A673 (cell line): ENCODE measurements around the gene GOLGB1. TPM values are rescaled to one million over a fixed set of nuclear protein-coding genes. Genes with fewer than 3 reads are reported as not detected.

Source experiments
- BruUV-seq: library from RNA; stranded (reverse); fragments of 400-500 nt; replicated peaks from 2 replicates; lab custom pipeline; 2021; lab: Mats Ljungman, UMichigan
- CTCF ChIA-PET: fragments of 300-600 bp; sonication (Branson Sonifier 250); formaldehyde crosslinking; loops from one replicate; lab custom pipeline; 2022; ENCODE audit warnings: antibody characterized with exemption; lab: Charles Lee
- POLR2A ChIA-PET: fragments of 300-600 bp; sonication (Branson Sonifier 250); formaldehyde crosslinking; loops from one replicate; lab custom pipeline; 2022; ENCODE audit warnings: antibody characterized with exemption; ENCODE audit not compliant: low non-redundant PET; lab: Charles Lee
- DNase-seq: peaks from one replicate; pipeline ENCODE4 v3.0.0-alpha.2; 2015; ENCODE audit warnings: low spot score
- H3K27ac ChIP-seq: fragments of 200-600 bp; sonication (generic); 2 replicates; pipeline ENCODE4 v1.5.1; 2016; ENCODE audit warnings: mixed run types, low read depth, mild to moderate bottlenecking, mixed read lengths, antibody characterized with exemption, low read length; ENCODE audit not compliant: poor library complexity, severe bottlenecking
- H3K27me3 ChIP-seq: fragments of 200-600 bp; sonication (generic); replicated peaks from 2 replicates; pipeline ENCODE4 v1.6.1; 2017; ENCODE audit warnings: mixed run types, low read depth, mild to moderate bottlenecking, mixed read lengths, antibody characterized with exemption, low read length; ENCODE audit not compliant: insufficient read depth, poor library complexity
- H3K36me3 ChIP-seq: fragments of 200-600 bp; sonication (generic); 2 replicates; pipeline ENCODE4 v1.6.1; 2016; ENCODE audit warnings: mixed run types, mild to moderate bottlenecking, mixed read lengths, antibody characterized with exemption, low read length; ENCODE audit not compliant: insufficient read depth, poor library complexity, severe bottlenecking
- H3K4me1 ChIP-seq: fragments of 200-600 bp; sonication (generic); 2 replicates; pipeline ENCODE4 v1.6.1; 2017; ENCODE audit warnings: mixed run types, mild to moderate bottlenecking, mixed read lengths, antibody characterized with exemption, low read length; ENCODE audit not compliant: insufficient read depth, poor library complexity, severe bottlenecking
- H3K4me3 ChIP-seq: fragments of 200-600 bp; sonication (generic); 2 replicates; pipeline ENCODE4 v1.5.1; 2016; ENCODE audit warnings: low read depth, mixed run types, mild to moderate bottlenecking, mixed read lengths, low read length; ENCODE audit not compliant: poor library complexity, severe bottlenecking
- H3K9me3 ChIP-seq: fragments of 200-600 bp; sonication (generic); 2 replicates; pipeline ENCODE4 v1.6.1; 2016; ENCODE audit warnings: mixed run types, low read depth, mild to moderate bottlenecking, mixed read lengths, antibody characterized with exemption, low read length; ENCODE audit not compliant: poor library complexity, severe bottlenecking
- CTCF ChIP-seq: fragments of 300-800, 200-600 bp; sonication (generic); conservative IDR thresholded peaks from 2 replicates; pipeline ENCODE4 v1.5.1; 2017; ENCODE audit warnings: low read depth, mild to moderate bottlenecking, antibody characterized with exemption, low read length, moderate library complexity, mixed read lengths
- EZH2 ChIP-seq: fragments of 200-600 bp; sonication (generic); IDR thresholded peaks from 2 replicates; pipeline ENCODE4 v1.6.1; 2017; ENCODE audit warnings: borderline replicate concordance, low read depth, mild to moderate bottlenecking, mixed read lengths, antibody characterized with exemption, low read length; ENCODE audit not compliant: poor library complexity, severe bottlenecking
- intact Hi-C: fragments of 100-400 bp; cut with micrococcal nuclease; formaldehyde crosslinking; loops from one replicate; pipeline ENCODE4 v1.10.0; 2022; ENCODE audit not compliant: unreplicated experiment
- total RNA-seq: library from RNA; stranded (reverse); gene quantifications from 2 replicates; pipeline ENCODE4 v1.2.3, GENCODE V29; 2021

Gene GOLGB1
- total RNA-seq, 1 experiment from 2014 or later, result 19.9 TPM

GRCh38 chr3:121621491-121621890, 128.1 kb downstream of the GOLGB1 start:
- no peak overlapping the region for H3K27ac ChIP-seq
- H3K4me1 ChIP-seq, result no peaks in the 10 kb centered on the region
- TF ChIP-seq EZH2 (no peak), CTCF (no peak)
- no peaks in the 10 kb centered on the region for H3K9me3 ChIP-seq
- no peak for DNase-seq
- POLR2A ChIA-PET, result no interaction called here
- CTCF ChIA-PET, result no interaction called here
- intact Hi-C loops, result no loop called here
- no peaks in the 10 kb centered on the region for H3K27me3 ChIP-seq
- H3K36me3 ChIP-seq, result no peaks in the 10 kb centered on the region
- no TSS peak for BruUV-seq
- no peak overlapping the region for H3K4me3 ChIP-seq

DNA sequence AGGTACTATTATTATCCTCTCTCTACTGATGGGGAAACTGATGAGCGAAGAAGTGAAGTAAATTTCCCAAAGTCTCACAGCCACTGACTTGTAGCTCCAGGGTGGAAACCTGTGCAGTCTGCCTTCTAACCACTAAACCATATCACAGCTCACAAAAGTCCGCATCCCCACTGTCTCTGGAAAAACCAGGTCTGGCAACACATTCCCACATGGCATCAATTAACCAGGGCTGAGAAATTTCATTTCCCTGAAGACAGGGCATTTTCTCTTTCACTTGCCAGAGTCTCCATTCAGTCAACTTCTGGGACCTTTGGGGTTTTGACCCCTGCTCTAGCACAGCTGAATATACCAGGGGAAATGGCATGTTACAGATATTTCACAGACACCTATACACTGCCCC, 129.8 kb downstream of the GOLGB1 start:
- DNase-seq, result no peak
- POLR2A ChIA-PET, result no interaction called here
- no peaks in the 10 kb centered on the region for H3K36me3 ChIP-seq
- TF ChIP-seq EZH2 (no peak), CTCF (no peak)
- H3K4me3 ChIP-seq, result no peak overlapping the region
- H3K9me3 ChIP-seq, result no peaks in the 10 kb centered on the region
- intact Hi-C loops, result no loop called here
- CTCF ChIA-PET, result no interaction called here
- BruUV-seq, result no TSS peak
- H3K27ac ChIP-seq, result no peak overlapping the region
- H3K27me3 ChIP-seq, result no peaks in the 10 kb centered on the region
- H3K4me1 ChIP-seq, result no peaks in the 10 kb centered on the region

Other genes starting within 250 kb of the GOLGB1 start
- 20.3 and 22.9 TPM in 2 replicates for gene POLQ, start 203.8 kb downstream of the GOLGB1 start, total RNA-seq
- gene ARGFX, start 181.8 kb downstream of the GOLGB1 start, total RNA-seq, result not detected in 2 replicates
- not detected in 2 replicates for gene FBXO40, start 156.4 kb downstream of the GOLGB1 start, total RNA-seq
- gene HCLS1, start 88.8 kb downstream of the GOLGB1 start, total RNA-seq, result 92.4 and 96.9 TPM in 2 replicates
- 44.0 and 49.5 TPM in 2 replicates for gene IQCB1, start 85.3 kb upstream of the GOLGB1 start, total RNA-seq
- gene EAF2, start 85.5 kb upstream of the GOLGB1 start, total RNA-seq, result 12.4 and 13.1 TPM in 2 replicates
- 18.2 and 33.3 TPM in 2 replicates for gene SLC15A2, start 144.7 kb upstream of the GOLGB1 start, total RNA-seq